Measurements from ENCODE around the gene LRTM1.

LRTM1 gene

DNA sequence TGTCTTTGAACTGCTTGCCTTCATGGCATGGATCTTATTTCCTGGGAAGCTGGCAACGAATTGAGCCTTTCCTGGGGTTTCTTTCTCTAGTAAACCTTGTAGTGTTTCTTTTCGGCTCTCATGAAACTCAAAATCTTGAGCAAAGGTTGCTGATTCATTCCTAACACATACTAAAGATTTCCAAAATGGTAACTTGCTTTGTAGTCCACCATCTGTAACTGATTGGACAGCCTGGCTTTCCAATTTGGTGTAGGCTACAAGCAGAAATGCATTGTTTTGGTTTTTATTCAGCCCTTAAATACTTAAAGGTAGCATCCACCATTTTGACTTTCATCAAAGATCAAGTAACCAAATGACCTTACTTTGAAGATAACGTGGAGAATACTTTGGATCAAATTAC lies 38.1 kb downstream of the LRTM1 start:
- DNase-seq = no peak

DNA sequence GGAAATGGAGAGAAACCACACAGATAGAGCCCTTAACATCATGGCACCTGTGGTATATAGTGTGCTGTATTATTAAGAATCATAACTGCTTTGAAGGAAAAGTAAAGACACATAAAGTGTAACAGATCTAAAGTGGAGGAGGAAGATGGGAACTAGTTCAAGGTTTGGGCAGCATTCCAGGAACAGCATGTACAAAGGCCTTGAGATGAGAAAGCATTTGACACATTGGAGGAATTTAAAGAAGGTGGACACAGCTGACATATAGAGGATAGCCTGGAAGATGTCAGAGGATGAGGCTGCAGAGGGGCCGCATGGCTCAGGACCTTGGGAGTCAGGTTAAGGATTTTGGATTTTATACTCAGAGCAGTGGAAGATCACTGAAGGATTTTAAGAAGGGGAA lies 39.0 kb downstream of the LRTM1 start:
- no peak for DNase-seq

DNA sequence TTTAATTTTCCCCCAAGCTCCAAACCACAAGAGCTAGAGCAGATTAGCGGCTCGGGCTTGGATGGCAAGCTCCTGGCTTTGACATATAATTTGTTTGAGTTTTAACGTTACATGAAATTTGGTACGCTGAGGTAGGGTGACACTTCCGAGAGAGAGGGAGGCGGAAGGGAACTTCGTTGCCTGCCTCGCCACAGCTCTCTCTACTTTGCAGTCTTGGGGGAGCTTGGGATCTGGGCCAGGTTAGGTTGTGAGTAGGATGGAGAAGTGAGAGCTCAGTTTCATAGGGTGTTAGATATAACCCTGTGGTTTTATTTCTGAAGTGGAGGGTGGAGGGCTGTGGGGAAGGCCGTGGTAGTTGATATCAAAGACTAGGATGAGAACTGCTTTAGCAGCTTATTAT lies 39.7 kb downstream of the LRTM1 start:
- DNase-seq = no peak

DNA sequence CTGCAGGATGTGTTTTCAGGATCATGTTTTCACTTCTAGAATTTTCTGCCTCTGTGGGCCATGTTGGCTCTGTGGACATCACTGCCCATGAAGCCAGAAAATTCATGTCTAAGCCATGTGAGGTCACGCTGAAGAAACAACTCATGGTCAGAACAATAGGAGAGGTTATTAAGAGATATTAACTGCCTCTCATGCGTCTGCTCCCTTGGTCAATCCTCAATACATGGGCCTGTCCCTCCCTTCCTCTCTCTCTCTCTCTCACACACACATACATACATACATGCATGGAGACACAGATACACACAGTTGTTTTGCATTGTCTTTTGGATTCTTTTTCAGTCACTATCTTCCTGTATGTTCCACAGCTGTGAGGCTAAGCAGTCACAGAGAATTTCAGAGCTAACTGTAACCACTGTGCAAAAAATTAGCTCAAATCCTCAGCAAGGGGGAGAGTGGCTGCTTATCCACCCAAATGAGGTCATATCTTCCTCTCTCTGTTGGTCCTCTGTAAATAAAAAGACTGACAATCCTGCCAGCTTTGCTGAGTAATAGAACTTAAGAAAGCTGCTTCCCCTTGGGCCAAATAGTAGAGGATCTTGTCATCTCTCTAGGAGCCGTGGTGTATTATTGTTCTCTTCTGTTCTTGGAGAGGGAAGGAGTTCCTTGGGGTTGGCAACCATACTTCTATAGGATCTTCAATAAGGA lies 45.6 kb downstream of the LRTM1 start:
- DNase-seq = no peak

- DNase-seq = no peak
Observed at GRCh38 chr3:54878145-54878544, 49.7 kb downstream of the LRTM1 start.

- DNase-seq = no peak
Observed at GRCh38 chr3:54877730-54878129, 50.1 kb downstream of the LRTM1 start.

- no peak for DNase-seq
Observed at GRCh38 chr3:54876694-54877093, 51.2 kb downstream of the LRTM1 start.

- no peak for DNase-seq
Observed at GRCh38 chr3:54875596-54876268, 52.1 kb downstream of the LRTM1 start.

DNA sequence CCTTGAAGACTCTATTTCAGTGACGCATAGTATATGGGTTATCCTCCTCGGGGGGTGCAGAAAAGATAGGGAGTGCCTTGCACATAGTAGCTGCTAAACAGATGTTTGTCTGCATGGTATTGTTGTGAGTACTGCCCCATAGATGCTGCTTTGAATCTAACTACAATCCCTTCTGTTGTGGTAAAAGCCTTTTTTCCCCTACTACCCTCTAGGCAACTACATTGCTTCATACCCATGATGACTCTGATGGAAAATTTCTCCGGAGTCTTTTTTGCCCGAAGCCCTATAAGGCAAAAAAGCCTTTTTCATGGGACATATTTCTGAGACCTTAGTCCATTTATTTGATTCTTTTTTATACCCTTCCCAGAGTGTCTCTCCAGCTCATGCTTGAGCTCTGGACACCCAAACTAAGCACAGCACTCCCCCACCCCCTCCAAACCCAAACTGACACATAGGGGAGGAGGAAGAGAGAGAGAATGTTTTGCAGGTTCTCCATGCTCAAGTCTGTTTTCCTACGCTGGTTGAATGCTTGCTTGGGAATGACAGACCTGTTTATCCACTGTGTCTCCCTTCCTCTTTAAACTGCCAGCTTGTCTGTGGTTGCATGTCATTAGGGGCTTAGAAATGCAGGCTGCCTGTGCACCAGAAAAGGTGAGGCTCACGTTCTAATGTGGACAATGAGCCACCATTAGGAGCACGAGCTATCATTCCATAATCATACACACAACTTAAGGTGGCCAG lies 52.9 kb downstream of the LRTM1 start:
- DNase-seq = no peak

DNA sequence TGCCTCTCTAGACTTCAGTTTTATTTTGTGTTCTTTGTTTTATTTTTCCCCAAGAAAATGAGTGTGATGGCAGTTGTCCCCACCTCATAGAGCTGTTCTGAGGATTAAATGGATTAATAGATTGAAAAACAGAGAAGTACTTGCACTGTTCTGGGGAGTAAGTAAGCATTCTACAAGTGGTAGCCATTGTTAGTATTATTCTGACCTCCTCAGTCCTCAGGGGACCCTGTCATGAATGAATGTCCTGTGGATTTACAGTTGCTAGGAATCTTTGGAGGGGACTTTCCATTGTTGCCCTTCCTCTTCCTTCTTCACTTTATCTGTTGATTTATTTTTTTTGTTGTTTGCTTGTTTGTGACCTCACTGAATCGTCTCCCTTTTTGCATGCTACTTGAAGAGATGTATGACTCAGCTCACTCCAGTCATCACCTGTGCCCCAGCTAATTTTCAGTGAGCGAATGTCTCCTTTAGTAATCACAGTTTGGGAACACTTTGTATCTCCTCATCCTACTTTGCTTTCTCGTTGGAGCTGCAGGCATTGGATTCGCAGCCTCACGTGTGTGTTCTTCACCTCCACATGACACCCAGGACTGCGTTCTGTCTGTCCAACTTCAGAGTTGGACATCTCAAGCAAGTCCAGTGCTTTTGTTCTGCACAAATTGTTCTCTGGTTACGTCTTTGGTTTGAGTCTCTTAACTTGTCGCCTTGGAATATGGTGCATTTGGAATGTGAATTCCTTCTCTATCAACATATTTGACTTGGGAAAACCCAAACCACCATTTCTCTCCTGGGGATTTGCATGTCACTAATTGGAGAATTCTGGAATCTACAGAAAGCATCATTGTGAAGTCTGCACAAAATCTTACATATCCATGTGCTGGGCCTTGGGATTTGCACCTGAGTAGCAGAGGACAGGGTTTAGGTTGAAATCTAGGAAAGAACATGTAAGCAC lies 54.5 kb downstream of the LRTM1 start:
- no peak for DNase-seq

DNA sequence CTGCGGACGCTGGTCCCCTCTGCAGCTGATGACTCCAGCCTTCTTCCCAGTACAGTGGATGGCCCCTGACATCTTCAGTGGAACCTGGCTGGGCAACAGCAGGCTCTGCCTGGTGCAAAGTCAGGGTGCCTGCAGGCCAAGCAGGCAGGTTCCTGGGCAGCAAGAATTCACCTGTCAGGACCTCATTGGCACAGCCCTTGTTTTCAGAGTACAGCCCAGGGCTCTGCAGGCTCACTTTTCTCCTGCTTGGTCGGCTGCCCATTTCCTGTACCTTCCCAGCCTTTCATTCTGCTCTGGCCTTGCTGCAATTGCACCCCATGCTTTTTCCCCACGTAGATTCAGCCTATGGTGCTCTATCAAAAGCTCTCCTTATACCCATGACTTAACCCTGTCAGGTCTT lies 56.0 kb downstream of the LRTM1 start:
- no peak for DNase-seq

GRCh38 chr3:54870423-54870822 lies 57.4 kb downstream of the LRTM1 start:
- DNase-seq = no peak
